Gastrocnemius medialis (tissue), 4 donors: ENCODE results near the gene EGR1. TPM values are rescaled to one million over a fixed set of nuclear protein-coding genes. Genes with fewer than 3 reads are reported as not detected.
A peak's percentile ranks its signal among the peaks of the same experiment; 100 is the strongest.

ENCODE experiments used
- ATAC-seq, 2 donors: fragments of 150-250 bp; one replicate each; pipeline ENCODE4 v1.9.1; 2016
- DNase-seq, 2 donors: peaks; one replicate each; pipeline ENCODE4 v3.0.0-alpha.2; 2019
- H3K27ac ChIP-seq, 4 donors: fragments of 200-600 bp; sonication (generic); 1 replicate in 1 of 4; 2 replicates in 3 of 4; pipeline ENCODE4 v1.5.1; 2016 to 2018; ENCODE audit warnings: mild to moderate bottlenecking in 2 of 4, moderate library complexity in 1 of 4
- H3K27me3 ChIP-seq, 3 donors: fragments of 200-600 bp; sonication (generic) in 2 of 3; 1 replicate in 1 of 3; 2 replicates in 2 of 3; pipeline versions ENCODE4 v1.5.1 to v1.6.0; 2016 to 2019; ENCODE audit warnings: mild to moderate bottlenecking in 1 of 3, moderate library complexity in 1 of 3
- H3K36me3 ChIP-seq, 2 donors: fragments of 200-600 bp; sonication (generic) in 1 of 2; one replicate each; pipeline ENCODE4 v1.5.1; 2017 to 2018
- H3K4me1 ChIP-seq, 2 donors: fragments of 200-600 bp; sonication (generic) in 1 of 2; one replicate each; pipeline ENCODE4 v1.5.1; 2016 to 2017; ENCODE audit warnings: mild to moderate bottlenecking in 2 of 2
- H3K4me3 ChIP-seq, 4 donors: fragments of 200-600 bp; sonication (generic) in 3 of 4; 1 replicate in 1 of 4; 2 replicates in 3 of 4; pipeline ENCODE4 v1.5.1; 2016 to 2019; ENCODE audit warnings: mild to moderate bottlenecking in 2 of 4
- H3K9me3 ChIP-seq, 3 donors: fragments of 200-600 bp; sonication (generic) in 2 of 3; 1 replicate in 1 of 3; 2 replicates in 2 of 3; pipeline ENCODE4 v1.5.1; 2016 to 2019
- CTCF ChIP-seq, 5 experiments: fragments of 450-650 bp in 3 of 5; fragments of 200-600 bp in 2 of 5; sonication (generic) in 2 of 5; IDR thresholded peaks in 4 of 5; conservative IDR thresholded peaks in 1 of 5; 1 replicate in 4 of 5; 2 replicates in 1 of 5; pipeline ENCODE4 v1.5.1; 2016 to 2019; ENCODE audit warnings: antibody characterized with exemption in 5 of 5, mild to moderate bottlenecking in 3 of 5, moderate library complexity in 3 of 5
- POLR2A ChIP-seq, 2 donors: fragments of 450-650 bp; IDR thresholded peaks; one replicate each; pipeline ENCODE4 v1.6.1; 2017; ENCODE audit warnings: antibody characterized with exemption in 2 of 2, mild to moderate bottlenecking in 2 of 2, moderate library complexity in 2 of 2
- in situ Hi-C, 4 donors: fragments of 200-750 bp; cut with MboI; loops; one replicate each; pipeline versions ENCODE4 v1.15.0 to v1.8.0; 2017; ENCODE audit warnings: low sequenced_read_pairs in 4 of 4
- intact Hi-C: fragments of 100-400 bp; cut with DNase I; formaldehyde crosslinking; loops from one replicate; pipeline ENCODE4 v1.15.1; 2023; ENCODE audit warnings: low total_unique reads
- total RNA-seq, 4 donors: library from RNA; depleted of rRNA; stranded (reverse); fragments of >200 nt; gene quantifications; one replicate each; pipeline versions ENCODE4 v1.1.0 to v1.2.3, GENCODE V29; 2016

The EGR1 gene
- total RNA-seq, 4 donors from 2014 or later = 1.1 to 16.4 (median 7.2) TPM

GRCh38 chr5:138464388-138465260 lies 655 bp upstream of the EGR1 start:
- intact Hi-C loops = loop anchor here (1.0 to 10.0 kb wide), 5 partner anchors 28 to 800 kb away; partner anchors contain the start of genes ETF1 and HSPA9
- Histone ChIP-seq H3K9me3 (no peaks in the 10 kb centered on the region), H3K27me3 (peaks cover 0 to 6% (median 0%) of the 10 kb centered on the region in 3 donors), H3K36me3 (no peaks in the 10 kb centered on the region), H3K27ac (peak overlapping the region; percentile 94 to 99 (median 96)), H3K4me3 (peak overlapping the region; percentile 78 to 98 (median 90)), H3K4me1 (peaks cover 14 to 22% of the 10 kb centered on the region in 2 donors)
- TF ChIP-seq CTCF (IDR thresholded peaks at IDR 0.05 in 4 of 5, conservative IDR thresholded peaks at IDR 0.05 in 1 of 5) (peak in 4 of 5 experiments; percentile 35 to 83 (median 70)), POLR2A (IDR thresholded peaks at IDR 0.05) (peak; percentile 66 to 68)
- in situ Hi-C loops = loop anchor here in 2 of 4 donors (5.0 kb wide), 1 partner anchor 38 kb away; no protein-coding TSS in a partner anchor
- ATAC-seq (peak; percentile 88 to 90), DNase-seq (peak; percentile 98)

GRCh38 chr5:138466125-138466899 lies 1.0 kb downstream of the EGR1 start:
- DNase-seq (no peak), ATAC-seq (no peak)
- intact Hi-C loops (loop anchor here (10.0 kb wide), 1 partner anchor 798 kb away; no protein-coding TSS in a partner anchor), in situ Hi-C loops (loop anchor here in 1 of 4 donors (5.0 kb wide), 1 partner anchor 36 kb away; no protein-coding TSS in a partner anchor)
- H3K27me3 ChIP-seq = peaks cover 0 to 6% (median 0%) of the 10 kb centered on the region in 3 donors
- TF ChIP-seq POLR2A (IDR thresholded peaks at IDR 0.05) = no peak
- TF ChIP-seq CTCF (IDR thresholded peaks at IDR 0.05 in 4 of 5, conservative IDR thresholded peaks at IDR 0.05 in 1 of 5) = no peak
- peak overlapping the region in 1 of 4 donors; percentile 95 for H3K27ac ChIP-seq
- no peaks in the 10 kb centered on the region for H3K36me3 ChIP-seq
- H3K4me3 ChIP-seq = peak overlapping the region; percentile 78 to 98 (median 90)
- peaks cover 14 to 22% of the 10 kb centered on the region in 2 donors for H3K4me1 ChIP-seq
- no peaks in the 10 kb centered on the region for H3K9me3 ChIP-seq

- no peaks in the 10 kb centered on the region for H3K9me3 ChIP-seq
- peak overlapping the region; percentile 78 to 98 (median 90) for H3K4me3 ChIP-seq
These were observed 1.8 kb downstream of the EGR1 start for GRCh38 chr5:138466900-138467710.

More at GRCh38 chr5:138466900-138467710, 1.8 kb downstream of the EGR1 start:
- Histone ChIP-seq H3K36me3 (no peaks in the 10 kb centered on the region), H3K4me1 (peaks cover 14 to 22% of the 10 kb centered on the region in 2 donors), H3K27ac (peak overlapping the region in 1 of 4 donors; percentile 95), H3K27me3 (peaks cover 0 to 6% (median 0%) of the 10 kb centered on the region in 3 donors)
- no peak for ATAC-seq
- no peak for TF ChIP-seq POLR2A (IDR thresholded peaks at IDR 0.05)
- no peak for TF ChIP-seq CTCF (IDR thresholded peaks at IDR 0.05 in 4 of 5, conservative IDR thresholded peaks at IDR 0.05 in 1 of 5)
- in situ Hi-C loops (loop anchor here in 1 of 4 donors (5.0 kb wide), 1 partner anchor 35 kb away; no protein-coding TSS in a partner anchor), intact Hi-C loops (loop anchor here (10.0 kb wide), 1 partner anchor 798 kb away; no protein-coding TSS in a partner anchor)
- DNase-seq = no peak
